Lung microvascular endothelial cell (primary cell): Measurements from ENCODE around the gene NOS3. TPM values are rescaled to one million over a fixed set of nuclear protein-coding genes. Genes with fewer than 3 reads are reported as not detected.

Experiments used
- DNase-seq, 2 donors: peaks; one replicate each; pipeline versions ENCODE4 v3.0.0 to v3.0.0-alpha.2; 2010; ENCODE audit warnings: low read depth in 2 of 2
- total RNA-seq: library from RNA; depleted of rRNA; stranded (reverse); fragments of >200 nt; gene quantifications from 2 replicates; pipeline ENCODE4 v1.2.1, GENCODE V29; 2014

NOS3 gene
- total RNA-seq, 1 donor from 2014 or later, result 25.0 TPM

- no peak for DNase-seq
Measured at GRCh38 chr7:150952331-150953050, 38.3 kb upstream of the NOS3 start.

- no peak for DNase-seq
Measured at GRCh38 chr7:150953061-150953997, 37.5 kb upstream of the NOS3 start.

- DNase-seq, result no peak
Measured at GRCh38 chr7:150954201-150954985, 36.4 kb upstream of the NOS3 start.

GRCh38 chr7:150954986-150955518 lies 35.8 kb upstream of the NOS3 start:
- no peak for DNase-seq

GRCh38 chr7:150955519-150956394 lies 35.1 kb upstream of the NOS3 start:
- no peak for DNase-seq

GRCh38 chr7:150956395-150957132 lies 34.3 kb upstream of the NOS3 start:
- no peak for DNase-seq

GRCh38 chr7:150957133-150958020 lies 33.4 kb upstream of the NOS3 start:
- DNase-seq, result no peak

- DNase-seq, result no peak
Measured at GRCh38 chr7:150958062-150958552, 32.7 kb upstream of the NOS3 start.

GRCh38 chr7:150958597-150958996 lies 32.2 kb upstream of the NOS3 start:
- no peak for DNase-seq

- DNase-seq, result no peak
Measured at GRCh38 chr7:150959081-150959480, 31.7 kb upstream of the NOS3 start.

GRCh38 chr7:150959739-150960734 lies 30.8 kb upstream of the NOS3 start:
- peak; percentile 33 to 46 for DNase-seq

- DNase-seq, result no peak
Measured at GRCh38 chr7:150961510-150962289, 29.1 kb upstream of the NOS3 start.

GRCh38 chr7:150962290-150962552 lies 28.6 kb upstream of the NOS3 start:
- DNase-seq, result no peak

- DNase-seq, result peak; percentile 54 to 69
Measured at GRCh38 chr7:150962553-150963399, 28.0 kb upstream of the NOS3 start.

- no peak for DNase-seq
Measured at GRCh38 chr7:150963707-150964559, 26.9 kb upstream of the NOS3 start.
